Glutamatergic neuron (in vitro differentiated cells): ENCODE results near the gene METTL3. TPM values are rescaled to one million over a fixed set of nuclear protein-coding genes. Genes with fewer than 3 reads are reported as not detected.

Experiments
- DNase-seq: peaks from one replicate; pipeline ENCODE4 v3.0.0; 2022
- H3K27ac Mint-ChIP-seq: one replicate; pipeline ENCODE4 v1.8.0; 2020; ENCODE audit warnings: mild to moderate bottlenecking, mixed read lengths, inconsistent platforms; ENCODE audit not compliant: unreplicated experiment
- H3K27me3 Mint-ChIP-seq: one replicate; pipeline ENCODE4 v1.8.0; 2020; ENCODE audit warnings: mild to moderate bottlenecking, moderate library complexity, mixed read lengths, inconsistent platforms; ENCODE audit not compliant: unreplicated experiment
- H3K36me3 Mint-ChIP-seq: one replicate; pipeline ENCODE4 v1.8.0; 2020; ENCODE audit warnings: mild to moderate bottlenecking, mixed read lengths, inconsistent platforms; ENCODE audit not compliant: unreplicated experiment
- H3K4me1 Mint-ChIP-seq: one replicate; pipeline ENCODE4 v1.8.0; 2020; ENCODE audit warnings: mild to moderate bottlenecking, low read depth, mixed read lengths, inconsistent platforms; ENCODE audit not compliant: unreplicated experiment
- H3K4me3 Mint-ChIP-seq: one replicate; pipeline ENCODE4 v1.8.0; 2020; ENCODE audit warnings: mild to moderate bottlenecking, mixed read lengths, inconsistent platforms; ENCODE audit not compliant: unreplicated experiment
- H3K9me3 Mint-ChIP-seq: one replicate; pipeline ENCODE4 v1.8.0; 2020; ENCODE audit warnings: mild to moderate bottlenecking, moderate library complexity, mixed read lengths, inconsistent platforms; ENCODE audit not compliant: unreplicated experiment
- total RNA-seq: library from RNA; stranded (reverse); fragmentation: NEBNext Ultra II Directional; extraction: Animal tissue kit (Norgen Biotek cat#: 25700); gene quantifications from one replicate; pipeline ENCODE4 v1.2.1, GENCODE V29; 2021; ENCODE audit not compliant: unreplicated experiment
- TF ChIP-seq, protein P1 (sequence below): fragments of 200-600 bp; sonication (generic); IDR thresholded peaks from one replicate; pipeline ENCODE4 v1.5.0; 2021; ENCODE audit not compliant: partially characterized antibody, unreplicated experiment

The METTL3 gene
- total RNA-seq, 1 donor from 2014 or later = 90.0 TPM

DNA sequence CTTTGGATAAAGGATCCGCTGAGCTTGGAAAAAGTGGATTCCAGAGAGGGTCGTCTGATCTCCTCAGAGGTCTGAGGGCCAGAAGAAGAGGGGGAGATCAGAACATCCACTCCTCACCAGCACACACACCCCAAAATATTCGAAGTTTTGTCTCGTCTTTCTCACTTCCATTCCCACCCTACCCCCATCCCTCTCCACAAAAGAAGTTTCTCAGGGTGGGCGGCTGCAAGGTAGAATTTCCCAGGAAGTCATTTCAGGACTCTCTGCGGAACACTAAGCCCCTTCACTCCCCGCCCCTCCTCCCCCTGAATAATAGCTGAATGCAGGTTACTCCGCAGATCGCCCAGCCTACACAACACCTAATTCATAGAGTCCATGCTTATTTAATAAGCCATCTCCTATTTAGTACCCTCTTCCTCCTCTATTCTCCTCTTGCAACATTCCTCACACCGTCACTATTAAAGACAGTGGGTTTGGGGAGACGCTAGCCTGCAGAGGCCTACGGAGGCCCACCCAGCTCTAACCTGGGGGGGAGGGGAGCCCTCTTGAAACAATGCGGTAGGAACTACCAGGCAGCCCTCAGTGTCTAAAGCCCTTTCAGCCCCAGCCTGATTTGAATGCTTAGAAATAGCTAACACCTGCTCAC, 15.7 kb upstream of the METTL3 start:
- H3K9me3 Mint-ChIP-seq = peaks cover 9% of the 10 kb centered on the region
- TF ChIP-seq, protein P1, sequence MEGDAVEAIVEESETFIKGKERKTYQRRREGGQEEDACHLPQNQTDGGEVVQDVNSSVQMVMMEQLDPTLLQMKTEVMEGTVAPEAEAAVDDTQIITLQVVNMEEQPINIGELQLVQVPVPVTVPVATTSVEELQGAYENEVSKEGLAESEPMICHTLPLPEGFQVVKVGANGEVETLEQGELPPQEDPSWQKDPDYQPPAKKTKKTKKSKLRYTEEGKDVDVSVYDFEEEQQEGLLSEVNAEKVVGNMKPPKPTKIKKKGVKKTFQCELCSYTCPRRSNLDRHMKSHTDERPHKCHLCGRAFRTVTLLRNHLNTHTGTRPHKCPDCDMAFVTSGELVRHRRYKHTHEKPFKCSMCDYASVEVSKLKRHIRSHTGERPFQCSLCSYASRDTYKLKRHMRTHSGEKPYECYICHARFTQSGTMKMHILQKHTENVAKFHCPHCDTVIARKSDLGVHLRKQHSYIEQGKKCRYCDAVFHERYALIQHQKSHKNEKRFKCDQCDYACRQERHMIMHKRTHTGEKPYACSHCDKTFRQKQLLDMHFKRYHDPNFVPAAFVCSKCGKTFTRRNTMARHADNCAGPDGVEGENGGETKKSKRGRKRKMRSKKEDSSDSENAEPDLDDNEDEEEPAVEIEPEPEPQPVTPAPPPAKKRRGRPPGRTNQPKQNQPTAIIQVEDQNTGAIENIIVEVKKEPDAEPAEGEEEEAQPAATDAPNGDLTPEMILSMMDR = no peak
- H3K27ac Mint-ChIP-seq = peak overlapping the region; percentile 89
- peaks cover 8% of the 10 kb centered on the region for H3K4me1 Mint-ChIP-seq
- H3K4me3 Mint-ChIP-seq = peak overlapping the region; percentile 93
- H3K36me3 Mint-ChIP-seq = peaks cover 8% of the 10 kb centered on the region
- peaks cover 19% of the 10 kb centered on the region for H3K27me3 Mint-ChIP-seq
- no peak for DNase-seq

DNA sequence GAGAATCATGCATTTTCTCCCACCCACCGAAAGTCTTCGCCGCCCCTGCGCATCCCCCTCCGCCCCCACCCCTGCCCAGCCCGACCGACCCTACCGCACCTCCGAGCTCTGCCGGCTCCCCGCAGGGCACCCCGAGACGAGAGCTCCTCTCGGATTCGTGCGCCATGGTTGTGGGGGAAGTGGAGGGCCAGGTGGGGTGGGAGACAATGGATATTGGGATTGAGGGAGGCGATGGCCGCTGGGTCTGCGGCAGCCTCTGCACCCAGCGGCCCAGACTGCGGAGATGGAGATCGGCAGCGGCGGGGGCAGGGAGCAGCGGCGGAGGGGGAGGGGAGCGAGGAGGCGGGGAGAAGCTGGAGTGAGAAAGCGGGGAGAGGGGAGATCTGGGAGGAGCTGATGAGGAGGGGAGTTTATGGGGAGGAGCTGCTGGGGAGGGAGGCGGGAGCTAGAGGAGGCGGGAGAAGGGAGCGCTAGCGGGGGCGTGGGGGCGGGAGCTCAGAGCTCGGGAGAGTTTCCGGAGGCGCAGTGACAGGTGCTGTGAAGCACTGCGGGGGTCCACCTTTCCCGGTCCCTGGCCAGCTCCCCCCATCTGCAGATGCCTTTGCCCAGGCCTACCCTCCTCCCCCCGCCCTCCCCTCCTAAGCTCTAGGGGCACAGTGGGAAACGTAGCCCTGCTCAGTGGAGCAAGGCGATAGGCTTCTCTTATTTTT, 15.0 kb upstream of the METTL3 start, which contains the start of gene SALL2:
SALL2 (minus strand) TSS at position 385 of the 710 bp plus-strand sequence; CDS start at position 166, 219 bp downstream.
- peak within 1 kb of the TSS; percentile 93 for H3K4me3 Mint-ChIP-seq
- H3K27me3 Mint-ChIP-seq = peaks cover 19% of the 10 kb centered on the region
- H3K4me1 Mint-ChIP-seq = peaks cover 8% of the 10 kb centered on the region
- TF ChIP-seq, protein P1 = no peak
- peak; percentile 91 for DNase-seq
- H3K36me3 Mint-ChIP-seq = peaks cover 10% of the 10 kb centered on the region
- peaks cover 9% of the 10 kb centered on the region for H3K9me3 Mint-ChIP-seq
- H3K27ac Mint-ChIP-seq = peak within 1 kb of the TSS; percentile 97

DNA sequence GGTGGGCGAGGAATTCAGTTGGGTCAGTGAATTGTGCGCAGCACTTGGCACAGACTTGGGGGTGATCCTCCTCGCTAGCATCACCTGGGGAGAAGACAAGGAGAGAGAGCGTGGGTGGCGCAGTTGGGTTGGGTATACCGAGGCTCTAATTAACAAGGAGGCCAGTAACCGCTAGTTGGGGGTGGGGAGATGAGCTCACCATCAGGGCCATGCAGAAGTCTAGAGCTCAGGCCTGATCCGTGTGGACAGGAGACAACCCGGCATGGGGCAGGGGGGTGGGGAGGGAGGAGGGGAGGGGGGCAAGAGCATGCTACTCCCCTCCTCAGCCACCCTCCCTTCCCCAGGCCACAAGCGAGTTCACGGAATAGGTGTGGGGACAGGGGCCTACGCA, 14.4 kb upstream of the METTL3 start:
- Mint-ChIP-seq H3K4me3 (peak overlapping the region; percentile 93), H3K36me3 (peaks cover 13% of the 10 kb centered on the region), H3K4me1 (peaks cover 8% of the 10 kb centered on the region), H3K9me3 (peaks cover 9% of the 10 kb centered on the region), H3K27me3 (peaks cover 19% of the 10 kb centered on the region), H3K27ac (peak overlapping the region; percentile 97)
- DNase-seq = peak; percentile 30
- TF ChIP-seq, protein P1 = no peak

DNA sequence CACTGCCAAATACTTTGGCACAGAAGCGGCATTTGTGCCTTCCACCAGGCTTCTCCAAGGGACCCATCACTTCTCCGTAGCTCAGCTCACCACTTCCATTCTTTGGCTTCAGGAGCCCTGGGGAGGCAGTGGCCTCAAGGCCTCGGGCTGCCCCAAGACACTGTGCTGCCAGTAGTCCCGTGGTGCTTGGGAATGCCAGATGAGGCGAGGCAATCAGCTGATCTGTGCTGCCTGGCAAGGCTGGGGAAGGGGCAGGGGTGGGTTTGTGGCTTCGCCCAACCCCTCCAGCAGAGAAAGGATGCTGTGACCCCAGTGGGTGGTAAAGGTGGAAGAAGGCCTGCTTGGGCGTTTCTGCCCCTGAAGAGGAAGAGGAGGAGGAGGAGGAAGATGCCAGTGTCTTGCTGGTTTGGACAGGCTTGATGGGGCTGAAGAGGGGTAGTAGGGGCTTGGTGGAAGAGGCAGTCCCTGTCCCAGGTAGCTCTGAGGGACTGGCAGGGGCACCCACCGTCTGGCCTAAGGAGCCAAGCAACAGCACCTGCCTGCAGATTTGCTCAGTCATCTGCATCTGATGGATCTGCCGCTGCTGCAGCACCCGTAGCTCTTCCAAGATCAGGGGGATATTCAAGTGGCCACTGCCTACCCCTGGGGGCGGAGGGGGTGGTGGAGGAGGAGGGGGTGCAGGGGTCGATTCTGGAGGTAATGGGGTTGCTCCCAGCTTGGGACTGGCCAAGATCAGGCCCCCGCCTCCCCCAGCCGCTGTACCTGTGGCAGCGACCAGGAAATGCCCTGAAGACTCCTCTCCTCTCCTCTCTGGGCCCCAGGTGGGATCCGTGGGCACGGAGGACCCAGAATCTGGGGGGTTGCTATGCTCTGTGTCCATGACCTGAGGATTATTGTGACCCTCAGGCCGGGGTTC, 13.7 kb upstream of the METTL3 start:
- Mint-ChIP-seq H3K27ac (peak overlapping the region; percentile 97), H3K36me3 (peaks cover 17% of the 10 kb centered on the region), H3K27me3 (peaks cover 20% of the 10 kb centered on the region), H3K4me3 (peak overlapping the region; percentile 93), H3K9me3 (peaks cover 9% of the 10 kb centered on the region), H3K4me1 (peaks cover 8% of the 10 kb centered on the region)
- TF ChIP-seq, protein P1 = no peak
- no peak for DNase-seq
